ENCODE data around the gene DDX28. TPM values are rescaled to one million over a fixed set of nuclear protein-coding genes. Genes with fewer than 3 reads are reported as not detected.
"Not testable (repeated sequence)": the region's sequence is repeated elsewhere in the genome, so short reads cannot be mapped to it uniquely, and the experiment has no call there.

The DDX28 gene
- total RNA-seq, 2 experiments from 2014 or later, result 27.5 to 28.8 TPM

DNA sequence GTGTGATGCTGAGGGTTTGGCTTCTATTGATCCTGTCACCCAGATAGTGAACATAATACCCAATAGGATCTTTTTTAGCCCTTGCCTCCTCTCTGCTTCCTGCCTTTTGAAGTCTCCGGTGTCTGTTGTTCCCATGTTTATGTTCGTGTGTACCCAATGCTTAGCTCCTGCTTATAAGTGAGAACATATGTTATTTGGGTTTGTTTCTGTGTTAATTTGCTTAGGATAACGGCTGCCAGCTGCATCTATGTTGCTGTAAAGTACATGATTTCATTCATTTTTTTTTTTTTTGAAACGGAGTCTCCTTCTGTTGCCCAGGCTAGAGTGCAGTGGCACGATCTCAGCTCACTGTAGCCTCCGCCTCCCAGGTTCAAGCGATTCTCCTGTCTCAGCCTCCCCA, 23.1 kb upstream of the DDX28 start:
- CTCF ChIA-PET, result interaction anchor here (0.7 to 1.0 kb wide), 2 partner anchors 17 to 156 kb away, joined by 3 read pairs; no protein-coding TSS in a partner anchor
- POLR2A ChIA-PET, result no interaction called here

DNA sequence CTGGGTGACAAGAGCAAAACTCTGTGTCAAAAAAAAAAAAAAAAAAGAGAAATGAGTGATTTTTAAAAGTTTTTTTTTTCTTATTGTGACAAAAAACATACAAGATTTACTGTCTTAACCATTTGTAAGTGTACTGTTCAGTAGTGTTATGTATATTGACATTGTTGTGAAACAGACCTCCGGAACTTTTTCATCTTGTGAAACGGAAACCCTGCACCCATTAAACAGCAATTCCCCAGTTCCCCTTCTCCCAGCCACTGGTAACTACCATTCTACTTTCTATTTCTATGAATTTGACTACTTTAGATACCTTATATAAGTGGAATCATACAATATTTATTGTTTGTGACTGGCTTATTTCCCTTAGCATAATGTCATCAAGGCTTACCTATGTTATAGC, 18.8 kb upstream of the DDX28 start:
- POLR2A ChIA-PET, result no interaction called here

DNA sequence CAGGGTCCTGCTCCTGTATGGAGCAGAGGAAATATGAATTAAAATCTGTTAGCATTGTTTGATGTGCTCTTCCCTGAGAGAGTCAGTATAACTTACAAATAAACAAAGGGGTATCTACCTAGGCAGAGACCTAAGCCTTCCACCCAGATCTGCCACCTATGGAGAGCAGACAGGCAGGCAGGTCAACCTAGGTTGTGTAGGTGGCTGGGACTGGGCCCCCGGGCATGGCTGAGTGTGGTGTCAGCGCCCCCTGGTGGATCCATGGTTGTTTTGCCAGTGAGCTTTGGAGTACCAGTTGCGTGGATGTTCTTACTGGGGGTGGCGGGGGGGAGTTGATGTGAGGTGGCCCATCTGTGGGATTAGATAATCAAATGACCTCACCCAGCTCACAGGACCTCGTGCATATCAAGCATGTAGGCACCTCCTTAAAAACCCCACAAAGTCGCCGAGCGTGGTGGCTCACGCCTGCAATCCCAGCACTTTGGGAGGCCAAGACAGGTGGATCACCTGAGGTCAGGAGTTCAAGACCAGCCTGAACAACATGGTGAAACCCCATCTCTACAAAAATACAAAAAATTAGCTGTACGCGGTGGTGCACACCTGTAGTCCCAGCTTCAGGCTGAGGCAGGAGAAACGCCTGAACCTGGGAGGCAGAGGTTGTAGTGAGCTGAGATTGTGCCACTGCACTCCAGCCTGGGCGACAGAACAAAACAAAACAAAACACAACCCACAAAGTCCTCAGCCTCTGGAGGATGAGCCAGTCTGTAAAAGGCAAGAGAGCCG, 17.7 kb upstream of the DDX28 start:
- CTCF ChIA-PET, result interaction anchor here (0.6 to 1.7 kb wide), 35 partner anchors 11 to 758 kb away, joined by 3 to 13 read pairs (median 4); partner anchors contain the start of genes DDX28, DPEP2NB, DUS2 and PSMB10

More for the DNA sequence above, 18.8 kb upstream of the DDX28 start:
- CTCF ChIA-PET, result interaction anchor here (0.7 to 1.6 kb wide), 2 partner anchors 40 to 760 kb away, joined by 5 to 6 read pairs; no protein-coding TSS in a partner anchor

DNA sequence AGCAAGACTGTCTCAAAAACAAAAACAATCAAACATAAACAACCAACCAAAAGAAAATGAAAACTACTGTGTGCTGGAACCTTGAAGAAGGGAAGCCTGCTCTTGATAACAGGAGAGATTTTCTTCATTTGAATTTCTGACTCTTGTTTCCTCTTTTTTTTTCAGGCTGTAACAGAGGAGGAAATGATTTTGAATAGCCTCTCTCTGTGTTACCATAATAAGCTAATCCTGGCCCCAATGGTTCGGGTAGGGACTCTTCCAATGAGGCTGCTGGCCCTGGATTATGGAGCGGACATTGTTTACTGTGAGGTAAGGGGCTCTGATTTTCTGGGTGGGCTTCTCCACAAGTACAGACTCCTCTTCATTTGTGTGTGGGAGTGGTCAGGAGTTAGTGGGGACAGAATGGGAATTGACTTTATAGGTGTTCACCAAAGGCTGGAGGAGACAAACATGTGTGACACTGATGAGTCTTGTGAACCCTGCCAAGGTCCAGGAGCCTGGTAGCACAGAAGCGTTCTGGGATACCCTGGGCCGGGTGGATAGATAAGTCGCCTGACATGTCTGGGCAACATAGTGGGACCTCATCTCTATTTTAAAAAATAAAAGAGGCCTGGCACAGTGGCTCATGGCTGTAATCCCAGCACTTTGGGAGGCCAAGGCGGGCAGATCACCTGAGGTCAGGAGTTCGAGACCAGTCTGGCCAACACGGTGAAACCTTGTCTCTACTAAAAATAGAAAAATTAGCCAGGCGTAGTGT, 15.0 kb upstream of the DDX28 start:
- ChIA-PET POLR2A (no interaction called here), CTCF (interaction anchor here (0.5 kb wide), 1 partner anchor 75 kb away, joined by 3 read pairs; no protein-coding TSS in a partner anchor)

More for the DNA sequence above, 17.7 kb upstream of the DDX28 start:
- POLR2A ChIA-PET, result interaction anchor here (0.6 to 0.9 kb wide), 2 partner anchors 47 to 795 kb away, joined by 3 to 4 read pairs; no protein-coding TSS in a partner anchor

DNA sequence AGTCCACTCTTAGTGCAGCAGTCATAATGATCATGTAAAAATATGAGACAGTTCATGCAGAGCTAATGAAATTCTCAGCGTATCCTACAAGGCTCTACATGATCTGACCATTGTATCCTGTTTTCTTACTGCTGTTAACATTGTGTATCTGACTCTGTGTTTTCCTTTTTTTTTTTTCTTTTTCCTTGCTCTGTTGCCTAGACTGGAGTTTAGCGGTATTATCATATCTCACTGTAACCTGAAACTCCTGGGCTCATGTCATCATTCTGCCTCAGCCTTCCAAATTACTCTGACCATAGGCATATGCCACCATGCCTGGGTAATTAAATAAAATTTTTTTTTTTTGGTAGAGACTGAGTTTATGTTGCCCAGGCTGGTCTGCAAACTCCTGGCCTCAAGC, 12.2 kb upstream of the DDX28 start:
- ChIA-PET CTCF (no interaction called here), POLR2A (no interaction called here)

DNA sequence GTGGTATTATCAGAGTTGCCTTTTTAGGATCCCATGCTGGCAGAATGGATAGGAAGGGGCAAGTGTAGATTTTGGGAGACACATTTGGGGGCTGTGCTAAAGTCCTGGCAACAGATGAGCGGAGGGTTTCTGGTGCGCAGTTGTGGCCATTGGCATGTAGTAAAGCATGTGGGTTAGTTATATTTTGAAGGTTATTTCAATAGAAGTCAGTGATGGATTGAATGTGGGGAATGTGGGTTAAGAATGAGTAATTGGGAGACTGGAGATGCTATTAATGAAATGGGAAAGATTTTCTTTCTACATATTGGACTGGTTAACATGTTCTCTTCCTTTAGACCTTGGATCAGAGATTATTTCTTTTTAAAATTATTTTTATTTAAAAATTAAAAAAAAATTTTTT, 10.1 kb upstream of the DDX28 start:
- POLR2A ChIA-PET, result no interaction called here
- CTCF ChIA-PET, result interaction anchor here (0.6 kb wide), 1 partner anchor 706 kb away, joined by 3 read pairs; the partner anchor contains the start of genes KCTD19 and LRRC36

DNA sequence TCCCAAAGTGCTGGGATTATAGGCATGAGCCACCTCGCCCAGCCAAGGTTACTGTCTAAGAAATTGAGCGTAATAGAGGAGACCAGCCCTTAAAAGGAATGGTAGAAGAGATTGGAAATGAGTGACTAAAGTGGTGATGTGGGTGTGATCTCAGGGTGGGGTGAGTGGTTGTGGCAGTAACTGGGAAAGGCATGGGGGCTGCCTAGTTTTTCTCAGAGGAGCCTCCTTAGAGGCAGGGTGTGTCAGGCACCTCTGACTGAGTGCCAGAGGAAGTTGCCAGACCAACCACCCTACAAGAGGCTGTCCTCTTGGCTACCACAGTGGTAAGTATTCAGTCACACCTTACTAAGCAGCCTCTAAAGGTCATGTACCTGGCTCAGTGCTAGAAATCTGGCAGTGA, 8.9 kb upstream of the DDX28 start:
- POLR2A ChIA-PET, result interaction anchor here (0.8 kb wide), 1 partner anchor 148 kb away, joined by 3 read pairs; no protein-coding TSS in a partner anchor
- CTCF ChIA-PET, result no interaction called here

DNA sequence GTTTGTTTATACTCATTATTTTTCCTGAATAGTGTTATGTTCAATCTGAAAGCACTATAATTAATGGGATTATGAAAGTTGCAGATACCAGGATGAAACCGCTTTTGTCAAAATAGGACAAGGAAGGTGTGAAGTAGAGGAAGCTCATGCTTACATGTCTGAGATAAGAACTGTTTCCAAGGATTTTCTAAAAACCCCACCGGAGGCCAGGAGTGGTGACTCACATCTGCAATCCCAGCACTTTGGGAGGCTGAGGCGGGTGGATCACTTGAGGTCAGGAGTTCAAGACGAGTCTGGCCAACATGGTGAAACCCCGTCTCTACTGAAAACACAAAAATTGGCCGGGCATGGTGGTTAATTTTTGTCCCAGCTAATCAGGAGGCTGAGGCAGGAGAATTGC, 7.1 kb upstream of the DDX28 start:
- POLR2A ChIA-PET, result not testable (repeated sequence)
- CTCF ChIA-PET, result interaction anchor here (1.0 kb wide), 1 partner anchor 11 kb away, joined by 3 read pairs; no protein-coding TSS in a partner anchor

DNA sequence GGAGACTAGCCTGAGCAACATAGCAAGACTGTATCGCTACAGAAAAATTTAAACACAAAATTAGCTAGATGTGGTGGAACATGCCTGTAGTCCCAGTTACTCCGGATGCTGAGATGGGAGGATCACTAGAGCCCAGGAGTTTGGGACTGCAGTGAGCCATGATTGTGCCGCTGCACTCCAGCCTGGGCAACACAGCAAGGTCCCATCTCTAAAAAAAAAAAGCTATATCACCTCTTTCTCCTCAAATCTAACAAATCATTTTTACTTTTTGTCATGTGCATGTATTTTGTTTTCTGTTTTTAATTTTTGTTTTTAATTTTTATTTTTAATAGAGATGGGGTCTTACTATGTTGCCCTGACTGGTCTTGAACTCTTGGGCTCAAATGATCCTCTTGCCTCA, 6.0 kb upstream of the DDX28 start:
- CTCF ChIA-PET, result interaction anchor here (1.0 kb wide), 1 partner anchor 12 kb away, joined by 3 read pairs; no protein-coding TSS in a partner anchor

DNA sequence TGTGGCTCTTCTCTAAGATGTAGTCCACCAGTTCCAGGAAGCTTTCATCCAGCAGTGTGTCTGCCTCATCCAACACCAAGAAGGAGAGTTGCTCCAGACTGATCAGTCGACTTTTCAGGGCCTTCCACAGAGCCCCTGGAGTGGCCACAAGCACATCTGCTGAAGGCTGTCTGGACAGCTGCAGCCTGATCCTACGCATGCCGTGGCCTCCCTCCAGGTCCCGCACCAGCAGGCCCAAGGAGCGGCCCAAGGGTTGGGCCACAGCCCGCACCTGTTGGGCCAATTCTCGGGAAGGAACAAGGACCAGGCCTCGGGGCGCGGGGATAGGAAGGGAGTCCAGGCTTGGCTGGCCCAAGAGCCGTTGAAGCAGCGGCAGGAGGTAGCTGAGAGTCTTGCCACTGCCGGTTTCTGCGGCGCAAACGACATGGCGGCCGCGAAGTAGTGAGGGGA, 729 bp downstream of the DDX28 start:
- POLR2A ChIA-PET, result interaction anchor here (0.6 to 1.9 kb wide), 5 partner anchors 10 to 58 kb away, joined by 4 to 11 read pairs (median 5); no protein-coding TSS in a partner anchor
- CTCF ChIA-PET, result interaction anchor here (0.7 to 2.3 kb wide), 6 partner anchors 16 to 148 kb away, joined by 3 to 8 read pairs (median 4); no protein-coding TSS in a partner anchor

More for the DNA sequence above, 6.0 kb upstream of the DDX28 start:
- POLR2A ChIA-PET, result no interaction called here

DNA sequence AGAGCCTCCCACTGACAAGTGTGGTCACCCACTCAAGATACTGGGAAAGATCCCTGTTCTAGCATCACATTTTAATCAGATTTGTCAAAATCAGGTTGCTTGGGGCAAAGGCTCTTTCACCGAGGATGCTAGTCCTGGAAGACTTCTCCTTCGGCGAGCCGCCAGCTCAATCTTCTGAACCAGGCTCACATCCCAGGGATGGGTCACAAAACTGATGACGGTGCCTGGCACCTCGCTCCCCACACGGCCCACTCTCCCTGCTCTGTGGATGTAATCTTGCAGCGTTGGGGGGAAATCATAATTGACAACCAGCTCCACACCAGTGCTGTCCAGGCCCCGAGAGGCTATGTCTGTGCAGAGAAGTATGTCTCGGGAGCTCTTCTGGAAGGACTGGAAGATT, 1.5 kb downstream of the DDX28 start:
- ChIA-PET CTCF (interaction anchor here (1.5 kb wide), 1 partner anchor 147 kb away, joined by 3 read pairs; no protein-coding TSS in a partner anchor), POLR2A (interaction anchor here (1.7 kb wide), 1 partner anchor 16 kb away, joined by 5 read pairs; no protein-coding TSS in a partner anchor)

DNA sequence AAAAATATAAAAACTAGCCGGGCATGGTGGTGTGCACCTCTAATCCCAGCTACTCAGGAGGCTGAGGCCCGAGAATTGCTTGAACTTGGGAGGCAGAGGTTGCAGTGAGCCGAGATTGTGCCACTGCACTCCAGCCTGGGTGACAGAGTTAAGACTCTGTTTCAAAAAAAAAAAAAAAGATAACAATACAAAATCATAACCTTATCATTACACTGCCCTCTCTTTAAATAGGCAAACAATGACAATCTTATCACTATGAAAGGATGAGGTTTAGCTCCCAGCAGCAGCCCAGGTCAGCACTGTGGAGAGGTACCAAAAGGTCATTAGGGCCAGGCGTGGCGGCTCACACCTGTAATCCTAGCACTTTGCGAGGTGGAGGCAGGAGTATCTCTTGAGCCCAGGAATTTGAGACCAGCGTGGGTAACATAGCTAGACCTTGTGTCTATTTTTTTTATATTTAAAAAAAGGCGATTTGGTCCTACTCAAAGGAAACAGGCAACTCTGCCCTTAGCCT, 3.8 kb downstream of the DDX28 start:
- ChIA-PET POLR2A (no interaction called here), CTCF (no interaction called here)

DNA sequence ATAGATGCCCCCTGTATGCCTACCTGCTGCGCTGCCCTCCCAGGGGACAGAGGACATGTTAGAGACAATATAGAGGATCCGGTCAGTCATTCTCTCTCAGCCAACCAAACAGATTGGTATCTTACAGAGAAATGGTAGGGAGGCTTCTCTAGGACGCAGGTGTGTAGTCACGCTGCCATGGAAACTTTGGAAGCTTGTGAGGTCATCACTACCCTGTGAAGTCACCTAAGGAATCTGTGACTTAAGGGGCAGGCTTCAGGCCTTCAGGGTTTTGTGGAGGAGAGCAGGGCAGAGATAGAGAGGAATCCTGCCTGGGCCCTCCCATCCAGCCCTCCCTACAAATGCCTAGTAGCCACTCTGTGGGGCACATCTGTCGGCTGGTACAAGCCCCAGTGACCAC, 7.4 kb downstream of the DDX28 start, which contains the start of gene DPEP2NB:
Gene DPEP2NB, minus strand, starts transcription at position 231 of the 400 bp plus-strand sequence. Its CDS starts 141 bp downstream, at position 90.
- ChIA-PET POLR2A (no interaction called here), CTCF (interaction anchor here (0.6 to 2.8 kb wide), 3 partner anchors 10 to 25 kb away, joined by 3 to 9 read pairs (median 3); no protein-coding TSS in a partner anchor)

DNA sequence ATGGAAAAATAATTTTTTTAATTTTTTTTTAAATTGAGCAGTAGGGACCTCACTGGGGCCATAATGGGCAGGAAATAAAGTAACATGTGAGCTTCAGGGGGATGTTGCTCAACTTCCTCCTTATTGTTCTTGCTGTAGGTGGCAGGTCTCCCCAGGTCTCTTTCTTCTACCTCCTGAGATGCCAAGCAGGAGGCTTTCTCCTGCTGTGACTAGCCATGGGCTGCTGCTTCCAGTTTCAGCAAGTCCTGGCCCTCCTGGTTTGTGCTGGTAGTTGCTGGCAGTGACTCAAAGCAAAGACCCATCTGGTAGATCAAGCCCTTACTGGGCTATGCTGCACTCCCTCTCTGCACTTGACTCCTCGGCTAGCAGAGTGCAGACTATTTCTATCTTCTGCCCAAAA, 9.6 kb downstream of the DDX28 start:
- POLR2A ChIA-PET, result no interaction called here

DNA sequence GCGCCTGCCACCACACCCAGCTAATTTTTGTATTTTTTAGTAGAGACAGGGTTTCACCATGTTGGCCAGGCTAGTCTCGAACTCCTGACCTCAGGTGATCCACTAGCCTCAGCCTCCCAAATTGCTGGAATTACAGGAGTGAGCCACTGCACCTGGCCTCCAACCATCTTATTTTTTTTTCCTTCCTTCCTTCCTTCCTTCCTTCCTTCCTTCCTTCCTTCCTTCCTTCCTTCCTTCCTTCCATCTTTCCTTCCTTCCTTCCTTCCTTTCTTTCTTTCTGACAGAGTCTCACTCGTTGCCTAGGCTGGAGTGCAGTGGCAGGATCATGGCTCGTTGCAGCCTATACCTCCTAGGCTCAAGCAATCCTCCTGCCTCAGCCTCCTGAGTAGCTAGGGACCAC, 13.2 kb downstream of the DDX28 start:
- POLR2A ChIA-PET, result not testable (repeated sequence)
- CTCF ChIA-PET, result interaction anchor here (1.5 kb wide), 1 partner anchor 7 kb away, joined by 3 read pairs; no protein-coding TSS in a partner anchor

More for the DNA sequence above, 9.6 kb downstream of the DDX28 start:
- CTCF ChIA-PET, result interaction anchor here (1.2 kb wide), 1 partner anchor 15 kb away, joined by 3 read pairs; no protein-coding TSS in a partner anchor

DNA sequence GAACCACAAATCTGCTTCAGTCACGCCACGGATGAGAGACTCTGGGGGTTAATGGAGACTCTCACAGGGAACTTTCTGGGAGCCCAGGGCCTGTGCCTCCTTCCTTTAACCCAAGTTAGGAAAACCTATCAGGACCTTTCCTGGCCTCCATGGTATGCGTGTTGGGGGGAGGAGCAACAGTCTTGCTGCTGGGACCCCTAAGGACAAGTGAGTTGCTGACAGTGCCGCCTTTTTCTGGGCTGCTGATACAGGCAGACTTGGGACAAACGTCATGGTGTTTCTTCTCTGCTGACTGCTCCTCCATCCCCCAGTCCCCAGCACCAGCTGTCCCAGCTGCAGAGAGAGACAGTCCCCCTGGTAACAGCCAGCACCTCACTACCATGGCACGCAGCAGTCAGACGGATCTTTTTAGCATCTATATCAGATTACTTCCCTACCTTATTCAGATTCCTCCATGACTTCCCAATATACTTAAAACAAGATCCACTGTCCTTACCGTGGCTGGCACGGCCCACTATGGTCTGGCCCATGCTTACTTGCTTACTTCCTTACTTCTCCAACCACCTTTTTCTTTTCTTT, 13.8 kb downstream of the DDX28 start:
- POLR2A ChIA-PET, result no interaction called here
- CTCF ChIA-PET, result interaction anchor here (1.6 kb wide), 1 partner anchor 10 kb away, joined by 4 read pairs; the partner anchor contains the start of gene DPEP2

DNA sequence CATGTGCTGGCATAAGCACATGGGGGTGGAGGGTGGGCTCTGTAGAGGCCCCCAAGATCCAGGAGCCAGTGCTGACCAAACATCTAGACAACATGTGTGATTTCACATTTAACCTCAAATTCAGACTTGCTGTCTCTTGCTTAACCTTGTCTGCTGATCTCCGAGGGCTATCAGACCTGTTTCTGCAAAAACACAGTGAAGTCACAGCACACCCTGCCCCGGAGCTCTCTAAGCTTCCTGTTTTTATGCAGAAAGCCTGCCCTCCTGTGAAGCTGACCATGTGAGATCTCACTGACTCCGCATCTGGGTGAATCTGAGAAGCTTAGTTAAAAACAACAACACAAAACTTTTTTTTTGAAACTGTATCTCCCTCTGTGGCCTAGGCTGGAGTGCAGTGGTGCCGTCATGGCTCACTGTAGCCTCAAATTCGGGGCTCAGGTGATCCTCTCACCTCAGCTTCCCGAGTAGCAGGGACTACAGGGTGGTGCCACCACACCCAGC, 17.2 kb downstream of the DDX28 start:
- CTCF ChIA-PET, result interaction anchor here (0.6 to 1.4 kb wide), 5 partner anchors 11 to 482 kb away, joined by 3 to 8 read pairs (median 4); partner anchors contain the start of genes DDX28, DUS2 and ESRP2
- POLR2A ChIA-PET, result interaction anchor here (0.6 to 1.5 kb wide), 5 partner anchors 16 to 280 kb away, joined by 3 to 6 read pairs (median 3); partner anchors contain the start of genes DDX28 and DUS2

DNA sequence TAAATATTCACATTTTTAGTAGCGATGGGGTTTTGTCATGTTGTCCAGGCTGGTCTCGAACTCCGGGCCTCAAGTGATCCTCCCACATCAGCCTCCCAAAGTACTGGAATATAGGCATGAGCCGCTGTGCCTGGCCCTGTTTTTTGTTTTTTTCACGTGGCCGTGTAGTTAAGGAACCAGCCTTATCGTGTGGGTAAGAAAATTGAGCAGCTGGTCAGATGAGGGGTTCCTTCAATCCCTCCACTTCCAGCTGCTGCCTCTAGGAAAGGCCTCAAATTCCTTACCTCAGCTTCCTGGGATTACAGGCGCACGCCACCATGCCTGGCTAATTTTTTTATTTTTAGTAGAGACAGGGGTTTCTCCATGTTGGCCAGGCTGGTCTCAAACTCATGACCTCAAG, 17.8 kb downstream of the DDX28 start:
- ChIA-PET CTCF (interaction anchor here (0.6 to 1.4 kb wide), 6 partner anchors 13 to 481 kb away, joined by 3 to 8 read pairs (median 4); partner anchors contain the start of genes DDX28, DUS2 and ESRP2), POLR2A (interaction anchor here (0.6 to 1.5 kb wide), 4 partner anchors 17 to 280 kb away, joined by 3 to 6 read pairs (median 5); partner anchors contain the start of genes DDX28 and DUS2)
